Activated T-helper 9 cell treated with anti-CD3 and anti-CD28 coated beads, Interleukin-2, amount 50 U/mL, for 16 hours (primary cell): ENCODE results near the gene CAND2.
"Not testable (repeated sequence)": the region's sequence is repeated elsewhere in the genome, so short reads cannot be mapped to it uniquely, and the experiment has no call there.

ENCODE experiments used
- DNase-seq: peaks from one replicate; pipeline ENCODE4 v3.0.0-alpha.2; 2020; ENCODE audit warnings: low read depth

CAND2 gene

GRCh38 chr3:12831301-12831866 is 34.9 kb downstream of the CAND2 start:
- DNase-seq: no peak

GRCh38 chr3:12832350-12833221 is 36.1 kb downstream of the CAND2 start:
- no peak for DNase-seq

GRCh38 chr3:12833222-12834161 is 37.0 kb downstream of the CAND2 start:
- DNase-seq: no peak

DNA sequence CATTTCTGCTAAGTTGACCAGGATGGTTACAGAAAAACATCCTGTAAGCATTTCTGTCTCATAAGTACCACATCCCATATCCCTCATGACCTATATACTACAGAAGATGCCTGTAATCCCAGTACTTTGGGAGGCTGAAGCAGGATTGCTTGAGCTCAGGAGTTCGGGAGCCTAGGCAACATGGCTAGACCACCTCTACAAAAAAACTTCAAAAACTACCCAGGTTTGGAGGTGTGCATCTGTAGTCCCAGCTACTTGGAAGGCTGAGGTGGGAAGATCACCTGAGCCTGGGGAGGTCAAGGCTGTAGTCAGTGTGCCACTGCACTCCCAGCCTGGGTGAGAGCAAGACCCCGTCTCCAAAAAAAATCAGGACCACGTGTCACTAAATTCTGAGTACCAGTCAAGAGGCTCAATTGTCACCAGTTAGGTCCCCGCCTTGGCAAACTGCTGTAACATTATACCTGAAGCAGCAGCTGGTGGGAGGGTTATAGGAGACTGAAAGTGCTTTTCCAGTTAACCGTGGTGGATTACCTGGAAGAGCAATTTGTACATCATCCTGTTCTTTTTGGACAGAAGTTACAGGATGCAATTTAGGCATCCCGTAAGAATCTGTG is 38.7 kb downstream of the CAND2 start:
- no peak for DNase-seq

- no peak for DNase-seq
These were observed 41.0 kb downstream of the CAND2 start for GRCh38 chr3:12837295-12837986.

DNA sequence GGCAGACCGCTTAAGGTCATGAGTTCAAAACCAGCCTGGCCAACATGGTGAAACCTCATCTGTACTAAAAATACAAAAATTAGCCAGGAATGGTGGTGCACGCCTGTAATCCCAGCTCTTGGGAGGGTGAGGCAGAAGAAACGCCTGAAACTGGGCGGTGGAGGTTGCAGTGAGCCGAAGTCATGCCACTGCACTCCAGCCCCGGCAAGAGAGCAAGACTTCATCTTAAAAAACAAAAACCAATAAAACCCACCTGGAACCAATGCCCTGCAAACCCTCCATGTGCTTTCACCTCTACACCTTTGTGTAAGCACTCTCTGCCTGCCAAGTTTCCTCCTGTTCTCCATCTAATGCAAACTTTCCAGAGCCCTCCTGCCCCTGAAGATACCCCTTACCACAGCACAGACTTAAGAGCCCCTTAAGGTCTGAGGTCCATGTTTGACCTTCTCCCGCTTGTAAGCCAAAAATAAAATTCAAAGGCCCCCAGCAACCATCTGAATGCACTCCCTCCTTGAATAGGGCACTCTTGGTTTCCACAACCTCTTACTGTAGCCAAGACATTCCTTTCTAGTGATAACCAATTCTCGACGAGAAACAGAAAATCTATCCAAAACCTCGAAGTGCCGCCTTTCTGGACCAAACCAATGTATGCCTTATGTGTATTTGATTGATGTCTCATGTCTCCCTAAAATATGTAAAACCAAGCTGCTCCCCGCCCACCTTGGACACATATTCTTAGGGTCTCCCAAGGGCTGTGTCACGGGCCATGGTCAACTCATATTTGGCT is 41.9 kb downstream of the CAND2 start:
- no peak for DNase-seq

DNA sequence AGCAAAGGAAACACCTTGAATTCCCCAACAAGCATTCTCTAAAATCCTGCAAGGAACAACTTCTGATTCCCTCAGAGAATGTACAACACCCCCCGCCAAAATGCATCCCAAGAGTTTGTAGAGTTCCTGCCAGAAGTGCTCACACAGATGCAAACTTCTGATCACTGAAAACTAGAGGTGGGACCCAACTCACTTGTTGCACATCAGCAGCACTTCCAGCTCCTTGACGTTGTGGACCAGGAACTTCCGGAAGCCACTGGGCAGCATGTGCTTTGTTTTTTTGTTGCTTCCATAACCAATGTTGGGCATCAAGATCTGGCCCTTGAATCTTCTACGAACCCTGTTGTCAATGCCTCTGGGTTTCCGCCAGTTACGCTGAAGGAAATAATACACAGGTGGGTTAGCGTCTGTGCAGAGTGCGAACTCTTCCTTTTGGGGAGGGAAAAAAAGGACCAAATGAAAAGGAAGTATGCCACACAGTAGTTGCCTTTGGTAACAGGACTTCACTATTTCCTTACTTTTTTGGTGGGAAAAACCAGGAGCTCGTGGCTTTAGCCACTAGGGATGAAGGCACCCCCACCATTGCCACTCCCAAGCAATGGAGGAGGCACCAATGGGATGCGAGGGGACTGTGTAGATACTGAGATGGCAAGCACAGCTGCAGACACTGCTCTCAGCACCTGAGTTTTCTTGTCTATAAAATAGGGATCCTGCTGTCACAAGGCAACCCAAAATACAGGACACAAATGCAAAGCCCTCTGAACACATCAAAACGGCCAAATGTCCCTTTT is 42.9 kb downstream of the CAND2 start:
- no peak for DNase-seq

DNA sequence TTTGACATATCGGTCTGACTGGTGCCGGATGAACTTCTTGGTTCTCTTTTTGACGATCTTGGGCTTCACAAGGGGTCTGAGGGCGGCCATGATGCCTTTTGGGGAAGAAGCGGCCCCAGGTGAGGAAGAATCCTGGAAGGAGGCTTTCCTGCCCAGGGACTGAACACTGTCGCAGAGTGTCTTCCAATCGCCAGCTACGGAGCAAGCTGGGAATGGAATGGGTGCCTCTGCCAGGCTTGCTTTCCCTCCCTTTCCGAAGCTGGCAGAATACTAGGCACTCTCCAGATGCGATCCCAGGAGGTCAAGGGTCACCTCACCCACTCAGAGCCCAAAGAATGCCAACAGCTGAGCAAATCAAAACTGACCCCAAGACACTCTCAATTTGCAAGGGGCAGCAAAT is 43.7 kb downstream of the CAND2 start:
- DNase-seq: not testable (repeated sequence)

DNA sequence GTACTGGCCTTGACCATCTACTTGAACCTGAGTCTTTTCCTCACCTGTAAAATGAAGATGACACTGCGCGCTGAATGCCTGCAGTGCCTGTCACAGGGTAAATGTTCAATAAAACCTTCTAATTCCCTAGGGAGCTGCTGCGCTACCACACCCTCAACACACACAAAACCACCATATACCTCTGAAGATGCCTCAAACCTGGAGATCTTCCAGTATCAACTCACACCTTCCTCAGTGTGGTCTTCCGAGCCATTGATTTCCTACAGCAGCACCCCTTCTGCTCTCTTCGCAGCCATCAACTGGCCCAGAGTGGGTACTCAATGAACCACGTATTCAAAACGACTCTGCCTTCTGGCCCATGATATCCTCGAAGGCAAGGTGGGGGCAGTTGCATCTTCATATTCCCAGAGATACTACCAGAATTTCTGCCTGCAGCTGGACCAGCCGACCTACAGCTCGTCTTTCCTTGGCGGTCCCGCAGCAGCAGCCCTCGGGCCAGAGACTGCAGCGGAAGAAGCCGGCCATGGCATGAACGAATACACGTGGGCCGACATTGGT is 44.2 kb downstream of the CAND2 start:
- DNase-seq: peak; percentile 23

DNA sequence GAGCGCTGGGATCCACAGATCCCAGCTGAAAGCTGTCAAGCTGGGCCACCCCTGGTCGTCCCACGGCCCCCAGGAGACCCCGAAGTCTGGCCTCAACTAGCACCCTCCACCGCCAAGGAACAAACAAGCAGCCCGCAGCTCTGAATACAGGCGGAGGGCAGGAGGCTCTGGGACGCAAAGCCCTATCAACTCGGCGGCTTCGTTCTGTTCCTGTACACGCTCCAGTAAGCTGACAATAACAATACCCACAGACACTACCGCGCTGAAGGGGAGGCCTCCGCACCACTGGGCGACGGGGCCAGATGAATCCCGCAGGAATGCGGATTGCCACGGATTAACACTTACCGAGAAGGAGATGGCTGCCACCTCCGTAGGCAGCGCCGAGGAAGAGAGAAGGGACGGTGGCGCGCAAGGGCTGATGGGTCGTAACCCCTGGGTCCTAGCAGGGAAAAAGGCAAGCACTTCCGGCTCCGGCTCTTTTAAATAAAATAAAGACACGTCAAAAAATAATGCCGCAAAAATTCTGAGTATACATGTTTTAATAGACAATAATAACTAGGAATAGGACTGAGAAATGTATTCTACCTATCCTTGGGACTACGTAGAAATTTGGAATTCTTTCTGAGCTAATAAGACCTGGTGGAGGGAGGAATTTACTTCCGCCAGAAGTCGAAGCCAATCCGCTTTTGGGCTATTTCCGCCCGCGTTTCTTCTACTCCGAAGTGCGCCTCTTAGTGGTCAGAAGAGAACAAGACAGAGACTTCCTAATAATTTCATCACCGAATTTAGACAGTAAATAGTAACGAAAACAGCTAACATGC is 44.9 kb downstream of the CAND2 start, which contains the start of gene RPL32:
TSS of gene RPL32 (minus strand) at position 417 of the 821 bp plus-strand sequence. CDS start 1,328 bp downstream, outside the sequence.
- peak; percentile 74 for DNase-seq

DNA sequence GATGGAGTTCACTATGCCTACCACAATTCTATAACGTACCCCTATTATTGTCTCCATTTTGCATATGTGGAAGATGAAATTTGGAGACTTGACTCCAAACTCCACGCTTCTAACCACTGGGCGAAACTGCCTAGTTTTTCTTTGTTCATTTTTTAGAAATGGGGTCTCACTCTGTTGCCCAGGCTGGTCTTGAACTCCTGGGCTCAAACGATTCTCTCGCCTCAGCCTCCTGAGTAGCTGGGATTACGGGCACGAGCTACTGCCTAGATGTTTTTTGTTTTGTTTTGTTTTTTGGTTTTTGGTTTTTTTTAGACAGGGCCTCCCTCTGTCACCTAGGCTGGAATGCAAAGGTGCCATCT is 45.5 kb downstream of the CAND2 start:
- DNase-seq: no peak

DNA sequence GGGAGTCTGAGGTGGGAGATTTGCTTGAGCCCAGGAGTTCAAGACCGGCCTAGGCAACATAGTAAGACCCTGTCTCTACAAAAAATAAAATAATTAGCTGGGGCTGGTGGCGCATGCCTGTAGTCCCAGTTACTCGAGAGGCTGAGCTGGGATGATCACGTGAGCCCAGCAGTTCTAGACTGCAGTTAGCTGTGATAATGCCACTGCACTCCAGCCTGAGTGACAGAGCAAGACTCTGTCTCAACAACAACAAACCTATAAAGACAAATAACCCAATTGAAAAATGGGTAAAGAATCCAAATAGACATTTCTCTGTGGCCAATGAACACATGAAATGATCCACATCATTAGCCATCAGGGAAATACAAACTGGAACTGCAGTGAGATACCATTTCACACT is 46.0 kb downstream of the CAND2 start:
- no peak for DNase-seq

DNA sequence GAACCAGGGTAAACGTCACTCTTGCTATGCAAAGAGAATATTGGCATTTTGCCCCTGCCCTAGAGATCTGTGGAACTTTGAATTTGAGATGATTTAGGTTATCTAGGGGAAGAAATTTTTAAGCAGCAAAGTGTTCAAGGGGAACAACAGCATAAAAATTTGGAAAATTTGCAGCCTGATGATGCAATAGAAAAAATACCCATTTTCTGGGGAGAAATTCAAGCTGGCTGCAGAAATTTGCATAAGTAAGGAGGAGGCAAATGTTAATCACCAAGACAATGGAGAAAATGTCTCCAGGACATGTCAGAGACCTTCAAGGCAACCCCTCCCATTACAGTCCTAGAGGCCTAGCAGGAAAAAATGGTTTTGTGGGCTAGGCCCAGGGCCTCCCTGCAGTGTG is 49.3 kb downstream of the CAND2 start:
- DNase-seq: no peak

GRCh38 chr3:12852201-12852600 is 55.7 kb downstream of the CAND2 start:
- no peak for DNase-seq

DNA sequence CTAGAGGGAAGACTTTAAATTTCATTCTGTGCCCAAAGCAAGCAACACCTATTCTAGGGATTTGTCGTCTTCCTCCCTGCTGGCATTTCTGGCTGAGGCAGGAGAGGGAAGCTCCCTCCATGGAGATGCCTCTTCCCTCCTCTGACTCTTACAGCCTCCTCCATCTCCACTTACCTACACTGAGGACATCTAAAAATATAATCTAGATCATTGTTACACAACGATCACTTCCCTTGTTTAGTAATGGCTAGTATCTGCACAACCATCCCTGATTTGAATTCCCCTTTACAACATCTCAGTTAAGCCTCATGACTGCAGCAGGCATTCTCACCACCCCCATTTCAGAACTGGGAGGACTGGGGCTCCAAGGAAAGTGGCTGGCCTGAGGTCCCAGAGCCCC is 57.4 kb downstream of the CAND2 start:
- DNase-seq: not testable (repeated sequence)

- DNase-seq: no peak
These were observed 58.1 kb downstream of the CAND2 start for GRCh38 chr3:12854565-12854964.

GRCh38 chr3:12856626-12857025 is 60.1 kb downstream of the CAND2 start:
- DNase-seq: no peak

- DNase-seq: no peak
These were observed 63.4 kb downstream of the CAND2 start for GRCh38 chr3:12859840-12860239.

- no peak for DNase-seq
These were observed 65.1 kb downstream of the CAND2 start for GRCh38 chr3:12861611-12862010.
